Lung (tissue), 12 donors: Measurements from ENCODE around the gene AMMECR1L. TPM values are rescaled to one million over a fixed set of nuclear protein-coding genes. Genes with fewer than 3 reads are reported as not detected.

Experiments
- ATAC-seq: fragments of 200-7000 bp; cut with Tn5 transposase; one replicate; pipeline ENCODE4 v1.9.1; 2020; ENCODE audit warnings: moderate number of reproducible peaks; ENCODE audit not compliant: insufficient read depth, low FRiP score
- DNase-seq, 3 donors: peaks; one replicate each; pipeline ENCODE4 v3.0.0-alpha.2; 2013 to 2017
- H3K27ac ChIP-seq, 2 donors: one replicate each; pipeline ENCODE4 v1.5.1; 2013; ENCODE audit warnings: mild to moderate bottlenecking in 2 of 2, moderate library complexity in 2 of 2, control low read depth in 1 of 2, inconsistent platforms in 1 of 2, low read depth in 1 of 2, low read length in 1 of 2
- H3K27me3 ChIP-seq, 3 donors: one replicate each; pipeline ENCODE4 v1.5.1; 2013; ENCODE audit warnings: low read length in 2 of 3; ENCODE audit not compliant: control insufficient read depth in 3 of 3, insufficient read depth in 3 of 3
- H3K36me3 ChIP-seq, 4 donors: one replicate each; pipeline ENCODE4 v1.5.1; 2013; ENCODE audit warnings: low read length in 4 of 4, mild to moderate bottlenecking in 1 of 4, moderate library complexity in 1 of 4; ENCODE audit not compliant: control insufficient read depth in 4 of 4, insufficient read depth in 4 of 4
- H3K4me1 ChIP-seq, 5 donors: one replicate each; pipeline ENCODE4 v1.5.1; 2013; ENCODE audit warnings: low read length in 5 of 5, mild to moderate bottlenecking in 2 of 5, moderate library complexity in 1 of 5; ENCODE audit not compliant: control insufficient read depth in 5 of 5, insufficient read depth in 5 of 5
- H3K4me3 ChIP-seq: one replicate; pipeline ENCODE4 v1.5.1; 2013; ENCODE audit warnings: mild to moderate bottlenecking, control low read depth, moderate library complexity
- H3K9ac ChIP-seq, 2 donors: one replicate each; pipeline ENCODE4 v1.5.1; 2013; ENCODE audit warnings: low read length in 2 of 2, control low read depth in 1 of 2; ENCODE audit not compliant: insufficient read depth in 1 of 2
- H3K9me3 ChIP-seq, 4 donors: one replicate each; pipeline ENCODE4 v1.5.1; 2013; ENCODE audit warnings: low read length in 3 of 4, mild to moderate bottlenecking in 1 of 4, moderate library complexity in 1 of 4; ENCODE audit not compliant: control insufficient read depth in 4 of 4, insufficient read depth in 3 of 4
- CTCF ChIP-seq: IDR thresholded peaks from 2 replicates; pipeline ENCODE4 v1.5.1; 2012; ENCODE audit warnings: mild to moderate bottlenecking; ENCODE audit errors: control extremely low read depth, extremely low read depth
- WGBS, 2 donors: extraction: QIAGEN DNeasy Blood & Tissue Kit; methylation state at CpG; one replicate each; pipeline ENCODE4 v1.1.7; 2013; 5-methylcytosine and 5-hydroxymethylcytosine counted together
- polyA plus RNA-seq, 2 donors: library from polyadenylated mRNA; stranded (reverse); fragments of 200-250 nt; gene quantifications; one replicate each; pipeline ENCODE4 v1.2.1, GENCODE V29; 2013
- total RNA-seq, 2 donors: library from RNA; depleted of rRNA in 1 of 2; stranded (reverse); fragments of >200 nt in 1 of 2; gene quantifications; one replicate each; pipeline ENCODE4 v1.2.1, GENCODE V29; 2014 to 2021
- donor health status: control.
- donor health status: control.
- donor health status: Bipolar disorder and iron deficiency.
- donor health status: healthy.
- donor health status: DM: yes; HTN: yes; CAD: no.

The AMMECR1L gene
- total and polyA plus RNA-seq, 4 donors = 7.0 to 15.2 (median 11.7) TPM

GRCh38 chr2:127847931-127848330 lies 37.8 kb downstream of the AMMECR1L start:
- Histone ChIP-seq H3K4me1 (no peaks in the 10 kb centered on the region), H3K27ac (no peak overlapping the region), H3K9me3 (peaks cover 0 to 2% (median 0%) of the 10 kb centered on the region in 4 donors), H3K36me3 (peaks cover 25 to 48% (median 35%) of the 10 kb centered on the region in 4 donors), H3K9ac (no peak overlapping the region), H3K4me3 (no peak overlapping the region), H3K27me3 (no peaks in the 10 kb centered on the region)
- DNase-seq (no peak), ATAC-seq (no peak)
- 90 to 97% methylated on average over 7 of the region's 7 CpGs for WGBS, 2 donors
- no peak for TF ChIP-seq CTCF

DNA sequence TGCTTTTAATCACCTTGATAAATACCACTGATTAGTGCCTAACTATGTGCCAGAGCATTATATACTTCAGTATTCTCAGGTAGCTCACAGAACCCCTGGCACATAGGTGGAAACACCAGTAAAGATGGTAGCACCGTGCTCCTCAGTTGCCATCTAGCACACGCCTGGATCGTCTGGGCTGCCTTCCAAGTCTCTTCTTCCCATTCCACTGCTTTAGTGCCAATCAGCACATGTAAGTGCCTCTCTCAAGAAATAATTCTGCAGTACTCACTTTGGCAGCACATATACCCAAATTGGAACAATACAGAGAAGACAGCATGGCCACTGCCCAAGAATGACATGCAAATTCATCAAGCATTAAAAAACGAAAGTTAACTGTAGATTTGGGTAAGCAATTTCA lies 40.8 kb downstream of the AMMECR1L start:
- WGBS, 2 donors = 85 to 86% methylated on average over 4 of the region's 4 CpGs
- H3K36me3 ChIP-seq = peaks cover 18 to 37% (median 30%) of the 10 kb centered on the region in 4 donors
- no peak for DNase-seq

DNA sequence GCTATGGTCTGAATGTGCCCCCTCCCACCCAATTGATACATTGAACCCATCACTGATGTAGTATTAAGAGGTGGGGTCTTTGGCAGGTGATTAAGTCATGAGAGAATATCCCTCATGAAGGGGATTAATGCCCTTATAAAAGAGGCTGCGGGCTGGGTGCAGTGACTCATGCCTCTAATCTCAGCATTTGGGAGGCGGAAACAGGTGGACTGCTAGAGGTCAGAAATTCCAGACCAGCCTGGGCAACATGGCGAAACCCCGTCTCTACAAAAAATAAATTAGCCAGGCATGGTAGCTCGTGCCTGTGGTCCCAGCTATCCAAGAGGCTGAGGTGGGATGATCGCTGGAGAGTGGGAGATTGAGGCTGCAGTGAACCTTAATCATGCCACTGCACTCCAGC lies 42.1 kb downstream of the AMMECR1L start:
- Histone ChIP-seq H3K4me1 (no peaks in the 10 kb centered on the region), H3K9me3 (peaks cover 0 to 2% (median 0%) of the 10 kb centered on the region in 4 donors), H3K4me3 (no peak overlapping the region), H3K27me3 (no peaks in the 10 kb centered on the region), H3K36me3 (peaks cover 14 to 26% (median 23%) of the 10 kb centered on the region in 4 donors), H3K27ac (no peak overlapping the region), H3K9ac (no peak overlapping the region)
- ATAC-seq (no peak), DNase-seq (no peak)
- 97% methylated on average over 6 of the region's 6 CpGs for WGBS, 2 donors
- TF ChIP-seq CTCF = no peak

More for the DNA sequence above, 40.8 kb downstream of the AMMECR1L start:
- no peak for TF ChIP-seq CTCF
- no peak overlapping the region for H3K27ac ChIP-seq
- H3K4me3 ChIP-seq = no peak overlapping the region
- no peaks in the 10 kb centered on the region for H3K27me3 ChIP-seq
- peaks cover 0 to 2% (median 0%) of the 10 kb centered on the region in 4 donors for H3K9me3 ChIP-seq
- H3K9ac ChIP-seq = no peak overlapping the region
- no peaks in the 10 kb centered on the region for H3K4me1 ChIP-seq
- no peak for ATAC-seq
